Muscle of arm (tissue), 14 donors: ENCODE data around the gene NPIPB4. TPM values are rescaled to one million over a fixed set of nuclear protein-coding genes. Genes with fewer than 3 reads are reported as not detected.
"Not testable (repeated sequence)": the region's sequence is repeated elsewhere in the genome, so short reads cannot be mapped to it uniquely, and the experiment has no call there.

ENCODE experiments used
- DNase-seq: peaks from one replicate; pipeline ENCODE4 v3.0.0-alpha.2; 2013
- long read RNA-seq, 11 donors: transcript quantifications; one replicate each; lab custom pipeline, GENCODE V29; 2026
- polyA plus RNA-seq, 12 donors: library from polyadenylated mRNA; unstranded; fragments of 120-200 nt; gene quantifications; one replicate each; pipeline ENCODE4 v1.2.1, GENCODE V29; 2013; ENCODE audit not compliant: insufficient read length in 12 of 12

The NPIPB4 gene
- polyA plus RNA-seq = 100 to 1,000 TPM in 4 of 12 donors, 10 to 100 TPM in 7, not detected in 1; 22.6 to 194 (median 64.0) TPM
- long read RNA-seq, donor 1, partial matches to known transcripts = 34 of 34 reads
- long read RNA-seq, donor 1, other reads (novel, unspliced or antisense) = 0 of 34 reads
- long read RNA-seq, donor 2, partial matches to known transcripts = 6 of 6 reads
- long read RNA-seq, donor 2, other reads (novel, unspliced or antisense) = 0 of 6 reads
- long read RNA-seq, donor 3 = 0 reads
- long read RNA-seq, donor 4, partial matches to known transcripts = 0 of 1 reads
- long read RNA-seq, donor 4, other reads (novel, unspliced or antisense) = 0 of 1 reads
- long read RNA-seq, donor 5 = 0 reads
- long read RNA-seq, donor 6 = 0 reads
- long read RNA-seq, donor 7 = 0 reads
- long read RNA-seq, donor 8, partial matches to known transcripts = 14 of 14 reads
- long read RNA-seq, donor 8, other reads (novel, unspliced or antisense) = 0 of 14 reads
- long read RNA-seq, donor 9 = 0 reads
- long read RNA-seq, donor 10, partial matches to known transcripts = 12 of 12 reads
- long read RNA-seq, donor 10, other reads (novel, unspliced or antisense) = 0 of 12 reads
- long read RNA-seq, donor 11 = 0 reads

DNA sequence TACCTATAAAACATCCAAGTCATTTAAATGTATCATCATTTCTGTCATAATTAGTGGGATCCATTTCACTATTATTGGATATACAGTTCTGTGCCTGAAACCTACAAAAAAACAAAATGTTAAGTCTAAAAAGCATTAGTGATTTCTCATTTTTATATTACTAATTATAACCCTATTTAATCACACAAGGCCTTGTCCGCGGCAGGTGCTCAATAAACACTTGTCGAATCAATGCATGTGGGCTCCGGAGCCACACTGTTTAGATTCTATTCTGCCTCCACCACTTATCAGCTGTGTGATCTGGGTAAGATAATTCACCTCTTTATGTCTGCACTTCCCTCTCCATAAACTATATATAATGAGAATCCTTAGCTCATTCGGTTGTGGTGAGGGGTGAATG is at the start of gene NPIPB4:
Gene NPIPB4, minus strand, starts transcription at position 101 of the 400 bp plus-strand sequence. CDS start 378 bp downstream, outside the sequence.
- DNase-seq = not testable (repeated sequence)

DNA sequence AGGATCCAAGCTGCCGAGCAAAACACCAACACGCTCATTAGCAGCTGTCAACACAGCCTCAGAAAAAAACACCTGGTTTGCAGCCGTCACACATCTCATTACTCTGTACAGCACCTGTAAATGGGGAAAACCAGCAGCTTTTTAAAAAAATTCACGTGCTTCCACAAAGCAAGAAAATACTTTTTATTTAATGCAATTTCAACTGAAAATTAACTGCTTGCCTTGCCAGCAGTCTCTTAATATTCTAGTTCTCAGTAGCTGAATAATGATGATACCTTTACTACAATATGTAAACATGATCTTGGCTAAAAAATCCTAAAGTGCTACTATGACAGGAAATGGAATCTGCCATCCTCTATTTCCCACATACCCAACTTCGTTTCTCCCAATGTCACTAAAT is 41.4 kb upstream of the NPIPB4 start:
- DNase-seq = not testable (repeated sequence)

GRCh38 chr16:21881988-21882387 is 24.4 kb upstream of the NPIPB4 start:
- DNase-seq = not testable (repeated sequence)

DNA sequence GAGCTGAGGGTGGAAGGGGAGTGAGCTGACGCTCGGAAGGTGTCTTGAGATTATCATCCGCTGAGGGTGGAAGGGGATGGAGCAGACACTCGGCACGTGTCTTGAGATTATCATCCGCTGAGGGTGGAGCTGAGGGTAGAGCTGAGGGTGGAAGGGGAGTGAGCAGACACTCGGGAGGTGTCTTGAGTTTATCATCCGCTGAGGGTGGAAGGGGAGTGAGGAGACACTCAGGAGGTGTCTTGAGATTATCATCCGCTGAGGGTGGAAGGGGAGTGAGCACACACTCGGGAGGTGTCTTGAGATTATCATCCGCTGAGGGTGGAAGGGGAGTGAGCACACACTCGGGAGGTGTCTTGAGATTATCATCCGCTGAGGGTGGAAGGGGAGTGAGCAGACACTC is 20.4 kb downstream of the NPIPB4 start:
- not testable (repeated sequence) for DNase-seq

- not testable (repeated sequence) for DNase-seq
Measured at GRCh38 chr16:21836334-21836733, 21.2 kb downstream of the NPIPB4 start.

GRCh38 chr16:21835747-21836146 is 21.8 kb downstream of the NPIPB4 start:
- DNase-seq = not testable (repeated sequence)

DNA sequence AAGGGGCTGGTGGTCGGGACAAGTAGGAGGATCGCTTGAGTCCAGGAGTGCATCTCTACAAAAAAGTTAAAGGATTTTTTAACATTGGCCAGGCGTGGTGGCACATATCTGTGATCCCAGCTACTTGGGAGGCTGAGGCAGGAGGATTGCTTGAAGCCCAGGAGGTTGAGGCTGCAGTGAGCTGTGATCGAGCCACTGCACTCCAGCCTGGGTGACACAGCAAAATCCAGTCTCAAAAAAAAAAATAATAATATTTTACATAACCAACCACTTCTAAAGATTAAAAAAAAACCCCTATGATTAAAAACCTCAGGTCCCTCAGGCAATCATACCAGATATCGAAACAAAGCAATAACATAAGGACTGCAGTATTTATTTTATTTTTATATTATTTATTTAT is 23.3 kb downstream of the NPIPB4 start:
- not testable (repeated sequence) for DNase-seq

DNA sequence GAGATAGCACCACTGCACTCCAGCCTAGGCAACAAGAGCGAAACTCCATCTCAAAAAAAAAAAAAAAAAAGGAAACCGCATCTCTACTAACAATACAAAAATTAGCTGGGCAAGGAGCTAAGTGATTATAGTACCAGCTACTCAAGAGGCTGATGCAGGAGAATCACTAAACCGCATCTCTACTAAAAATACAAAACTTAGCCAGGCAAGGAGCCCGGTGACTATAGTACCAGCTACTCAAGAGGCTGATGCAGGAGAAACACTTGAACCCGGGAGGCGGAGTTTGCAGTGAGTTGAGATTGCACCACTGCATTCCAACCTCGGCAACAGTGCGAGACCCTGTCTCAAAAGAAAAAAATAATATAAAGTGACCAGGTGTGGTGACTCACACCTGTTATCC is 27.6 kb downstream of the NPIPB4 start:
- not testable (repeated sequence) for DNase-seq

DNA sequence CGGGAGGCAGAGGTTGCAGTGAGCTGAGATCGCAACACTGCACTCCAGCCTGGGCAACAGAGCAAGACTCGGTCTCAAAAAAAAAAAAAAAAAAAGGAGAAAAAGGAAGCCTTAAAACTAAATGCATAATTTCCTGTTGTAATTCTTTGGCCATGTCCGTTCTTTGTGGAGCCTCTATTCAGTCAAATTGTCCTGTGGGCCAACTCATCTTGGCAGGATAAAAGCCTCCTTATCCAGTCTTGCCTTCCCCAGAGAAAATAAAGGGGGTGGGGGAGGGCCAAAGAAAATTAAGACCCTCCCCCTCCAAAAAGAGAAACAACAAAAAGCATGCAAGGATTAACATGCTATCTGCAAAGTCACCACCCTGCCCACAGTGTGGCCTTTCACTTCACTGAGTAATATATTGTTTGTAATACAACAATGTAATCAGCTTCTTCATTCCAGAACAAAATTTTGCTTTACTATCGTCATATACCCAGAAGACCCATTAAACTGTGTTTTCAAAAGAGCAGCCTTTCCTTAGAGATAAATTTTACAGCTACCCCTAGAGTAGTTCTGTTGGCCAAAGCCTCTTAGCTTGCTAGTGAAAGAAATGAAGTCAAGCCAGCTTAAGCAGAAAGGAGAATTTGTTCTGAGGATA is 31.4 kb downstream of the NPIPB4 start:
- DNase-seq = not testable (repeated sequence)

GRCh38 chr16:21825526-21825925 is 32.0 kb downstream of the NPIPB4 start:
- DNase-seq = not testable (repeated sequence)

DNA sequence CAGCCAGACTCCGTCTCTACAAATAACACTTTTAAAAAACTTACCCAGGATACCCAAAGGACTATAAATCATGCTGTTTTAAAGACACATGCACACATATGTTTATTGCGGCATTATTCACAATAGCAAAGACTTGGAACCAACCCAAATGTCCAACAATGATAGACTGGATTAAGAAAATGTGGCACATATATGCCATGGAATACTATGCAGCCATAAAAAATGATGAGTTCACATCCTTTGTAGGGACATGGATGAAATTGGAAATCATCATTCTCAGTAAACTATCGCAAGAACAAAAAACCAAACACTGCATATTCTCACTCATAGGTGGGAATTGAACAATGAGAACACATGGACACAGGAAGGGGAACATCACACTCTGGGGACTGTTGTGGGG is 34.3 kb downstream of the NPIPB4 start:
- DNase-seq = not testable (repeated sequence)

DNA sequence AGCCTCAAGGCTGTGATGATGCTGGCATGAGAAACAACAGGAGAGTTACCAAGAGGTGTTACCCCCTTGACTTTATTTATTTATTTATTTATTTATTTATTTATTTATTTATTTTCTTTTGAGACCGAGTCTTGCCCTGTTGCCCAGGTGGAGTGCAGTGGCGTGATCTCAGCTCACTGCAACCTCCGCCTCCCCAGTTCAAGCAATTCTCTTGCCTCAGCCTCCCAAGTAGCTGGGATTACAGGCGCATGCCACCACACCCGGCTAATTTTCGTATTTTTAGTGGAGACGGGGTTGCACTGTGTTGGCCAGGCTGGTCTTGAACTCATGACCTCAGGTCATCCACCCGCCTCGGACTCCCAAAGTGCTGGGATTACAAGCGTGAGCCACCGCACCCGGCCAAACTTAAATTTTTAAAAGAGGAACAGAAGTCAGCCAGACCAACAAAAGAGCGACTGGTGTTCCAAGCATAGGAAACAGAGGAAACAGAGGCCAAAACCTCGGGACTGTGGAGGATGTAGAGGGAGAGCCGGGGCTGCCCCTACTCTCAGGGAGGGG is 36.6 kb downstream of the NPIPB4 start:
- DNase-seq = not testable (repeated sequence)

DNA sequence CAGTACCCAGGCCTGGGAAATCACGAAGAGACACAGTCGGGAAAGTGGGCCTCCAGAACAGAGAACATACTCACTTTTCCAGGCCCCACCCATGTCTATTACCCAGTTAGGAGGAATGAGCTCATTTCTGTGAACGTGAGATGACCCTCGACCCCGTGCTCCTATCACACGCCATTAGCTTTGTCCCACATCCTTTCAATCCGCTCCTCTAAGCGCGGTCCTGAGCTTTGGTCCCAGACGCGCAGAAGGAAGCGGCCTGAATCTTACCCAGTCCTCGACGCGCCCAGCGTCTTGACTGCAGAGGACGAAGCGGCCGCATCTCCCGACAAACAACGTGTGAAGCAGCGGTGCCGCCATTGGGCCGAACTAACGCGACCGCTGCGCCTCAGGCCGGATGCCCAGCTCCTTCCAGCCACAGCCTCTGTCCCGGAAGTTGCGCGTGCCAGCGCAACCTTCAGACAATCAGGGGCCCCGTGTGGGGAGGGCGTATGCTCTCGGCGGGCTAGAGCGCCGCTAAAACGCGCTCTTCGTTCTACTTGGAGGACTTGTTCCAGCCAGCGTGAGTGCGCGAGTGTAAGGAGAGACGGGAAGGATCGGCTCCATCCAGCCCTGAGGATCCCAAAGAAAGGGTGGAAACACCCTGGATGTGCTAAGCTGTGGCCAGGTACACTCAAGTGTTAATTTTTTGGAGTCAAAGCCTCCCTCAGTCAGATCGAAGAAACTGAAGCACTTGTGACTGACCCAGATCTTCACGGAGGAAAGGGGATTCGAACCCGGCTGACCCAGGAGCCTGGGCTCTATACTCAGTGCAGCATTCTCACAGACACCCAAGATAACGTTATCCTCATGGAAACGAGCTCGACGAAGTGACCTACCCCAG is 37.3 kb downstream of the NPIPB4 start:
- peak; percentile 84 for DNase-seq

DNA sequence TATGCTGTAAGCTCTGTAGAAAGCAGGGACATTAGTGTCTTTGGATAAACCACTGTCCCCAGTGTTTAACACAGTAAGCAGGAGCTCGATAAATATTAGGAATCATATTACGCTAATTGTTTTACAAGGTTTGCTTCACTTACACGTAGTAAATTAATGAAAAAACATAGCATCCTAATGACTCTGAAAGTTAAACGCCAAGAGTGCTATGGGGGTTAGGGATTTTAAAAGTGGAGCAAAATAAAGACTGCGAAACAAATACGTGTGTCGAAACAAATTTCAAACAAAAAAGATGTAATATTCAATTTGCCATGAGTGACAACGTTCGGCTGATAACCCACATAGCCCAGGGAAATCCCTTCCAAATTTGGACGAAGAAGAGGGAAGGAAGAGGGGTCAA is 37.9 kb downstream of the NPIPB4 start:
- not testable (repeated sequence) for DNase-seq

DNA sequence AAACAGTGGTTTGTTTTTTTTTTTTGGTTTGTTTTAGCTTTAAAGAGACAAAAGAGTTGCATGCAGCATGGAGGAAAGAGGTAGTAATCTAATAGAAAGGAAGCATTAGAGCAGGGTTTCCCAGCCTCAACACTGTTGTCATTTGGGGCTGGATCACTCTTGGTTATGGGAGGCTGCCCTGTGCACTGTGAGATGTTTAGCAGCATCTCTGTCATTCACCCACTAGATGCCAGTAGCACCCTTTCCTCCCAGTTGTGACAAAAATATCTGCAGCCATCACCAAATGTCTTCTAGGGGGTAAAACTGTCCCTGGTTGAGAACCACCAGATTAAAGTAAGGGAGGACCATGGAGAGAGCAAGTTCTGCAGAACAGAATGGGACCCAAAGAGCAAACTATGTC is 40.5 kb downstream of the NPIPB4 start:
- DNase-seq = not testable (repeated sequence)

DNA sequence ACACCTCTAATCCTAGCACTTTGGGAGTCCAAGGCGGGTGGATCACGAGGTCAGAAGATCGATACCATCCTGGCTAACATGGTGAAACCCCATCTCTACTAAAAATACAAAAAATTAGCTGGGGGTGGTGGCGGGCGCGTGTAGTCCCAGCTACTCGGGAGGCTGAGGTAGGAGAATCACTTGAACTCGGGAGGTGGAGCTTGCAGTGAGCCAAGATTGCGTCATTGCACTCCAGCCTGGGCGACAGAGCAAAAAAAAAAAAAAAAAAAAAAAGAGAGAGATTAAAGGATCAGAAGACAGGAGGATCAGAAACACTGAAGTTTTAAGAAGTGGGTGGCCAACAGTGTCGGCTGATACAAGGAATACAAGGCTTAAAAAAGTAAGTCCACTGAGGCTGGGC is 41.9 kb downstream of the NPIPB4 start:
- not testable (repeated sequence) for DNase-seq

DNA sequence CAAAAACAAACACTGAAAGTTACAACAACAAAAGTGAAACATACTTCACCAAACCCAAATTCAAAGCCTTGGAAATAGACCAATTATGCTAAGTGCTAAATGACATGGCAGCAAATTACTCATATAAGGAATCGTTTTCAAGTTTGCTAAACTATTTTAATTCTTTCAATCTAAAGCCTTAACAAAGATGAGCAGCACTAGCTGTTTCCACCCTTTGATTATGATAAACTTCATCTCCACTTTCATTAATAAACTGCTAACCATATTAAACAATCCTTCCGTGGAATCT is 55.2 kb downstream of the NPIPB4 start:
- DNase-seq = not testable (repeated sequence)

- not testable (repeated sequence) for DNase-seq
Measured at GRCh38 chr16:21801538-21802374, 55.8 kb downstream of the NPIPB4 start.

GRCh38 chr16:21798601-21799000 is 59.0 kb downstream of the NPIPB4 start:
- DNase-seq = not testable (repeated sequence)

GRCh38 chr16:21793310-21793709 is 64.2 kb downstream of the NPIPB4 start:
- DNase-seq = not testable (repeated sequence)
